Measurements from ENCODE around the gene TOLLIP. TPM values are rescaled to one million over a fixed set of nuclear protein-coding genes. Genes with fewer than 3 reads are reported as not detected.
"Not testable (repeated sequence)": the region's sequence is repeated elsewhere in the genome, so short reads cannot be mapped to it uniquely, and the experiment has no call there.

Gene TOLLIP
- polyA plus RNA-seq, 1 donor from 2014 or later: 32.2 TPM

DNA sequence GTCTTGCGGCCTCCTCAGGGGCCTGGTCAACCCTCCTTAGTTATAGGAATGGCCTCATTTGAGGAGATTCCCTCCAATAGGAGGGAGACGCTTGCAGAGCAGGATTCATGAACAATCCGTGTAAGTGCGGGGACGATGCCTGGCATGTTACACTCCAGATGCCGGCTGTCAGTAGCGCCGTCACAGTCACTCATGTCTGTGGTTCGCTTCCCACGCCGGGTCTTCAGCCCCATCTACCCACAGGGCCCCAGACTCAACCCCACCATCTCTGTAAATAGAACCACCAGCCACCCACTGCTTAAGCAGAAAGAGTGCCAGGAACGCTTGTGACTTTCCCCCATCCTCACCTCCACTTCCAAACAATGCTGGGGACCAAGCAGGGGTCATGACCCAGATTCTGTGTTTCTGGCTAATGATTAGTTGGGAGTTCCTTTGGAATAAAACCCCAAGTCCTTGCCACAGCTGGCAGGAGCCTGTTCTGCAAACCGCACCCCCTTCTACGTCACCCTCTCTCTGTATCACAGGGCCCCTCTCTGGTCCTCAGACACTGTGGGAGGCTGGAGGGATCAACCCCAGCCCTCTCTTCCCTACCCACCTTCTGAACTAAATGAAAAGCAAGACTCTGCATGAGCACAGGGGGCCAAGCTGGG is 38.8 kb upstream of the TOLLIP start:
- H3K4me1 Mint-ChIP-seq: peaks cover 0 to 2% (median 2%) of the 10 kb centered on the region in 3 donors
- H3K27ac Mint-ChIP-seq: no peak overlapping the region
- no peaks in the 10 kb centered on the region for H3K9me3 Mint-ChIP-seq

DNA sequence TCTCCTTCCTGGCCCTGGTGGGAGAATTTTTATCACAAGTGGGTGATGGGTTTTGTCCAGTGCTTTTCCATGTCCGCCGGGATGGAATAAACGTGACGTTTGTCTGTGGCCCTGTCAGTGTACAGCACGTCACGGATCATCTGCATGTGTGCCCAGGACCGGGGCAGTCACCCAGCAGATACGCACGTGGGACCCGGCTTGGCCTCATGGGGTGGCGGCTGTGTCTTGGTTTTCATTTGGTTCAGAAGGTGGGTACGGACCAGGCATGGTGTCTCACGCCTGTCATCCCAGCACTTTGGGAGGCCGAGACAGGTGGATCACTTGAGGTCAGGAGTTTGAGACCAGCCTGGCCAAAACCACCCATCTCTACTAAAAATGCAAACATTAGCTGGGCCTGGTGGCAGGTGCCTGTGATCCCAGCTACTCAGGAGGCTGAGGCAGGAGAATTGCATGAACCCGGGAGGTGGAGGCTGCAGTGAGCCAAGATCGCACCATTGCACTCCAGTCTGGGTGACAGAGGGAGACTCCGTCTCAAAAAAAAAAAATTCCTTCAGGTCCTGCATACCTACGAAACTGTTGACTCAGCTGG is 38.1 kb upstream of the TOLLIP start:
- H3K4me3 Mint-ChIP-seq, H3K27me3 Mint-ChIP-seq, H3K36me3 Mint-ChIP-seq, H3K9me3 Mint-ChIP-seq, H3K4me1 Mint-ChIP-seq, H3K27ac Mint-ChIP-seq: not testable (repeated sequence)

More for the DNA sequence above, 38.8 kb upstream of the TOLLIP start:
- Mint-ChIP-seq H3K27me3 (peaks cover 3% of the 10 kb centered on the region), H3K4me3 (no peak overlapping the region), H3K36me3 (no peaks in the 10 kb centered on the region)

DNA sequence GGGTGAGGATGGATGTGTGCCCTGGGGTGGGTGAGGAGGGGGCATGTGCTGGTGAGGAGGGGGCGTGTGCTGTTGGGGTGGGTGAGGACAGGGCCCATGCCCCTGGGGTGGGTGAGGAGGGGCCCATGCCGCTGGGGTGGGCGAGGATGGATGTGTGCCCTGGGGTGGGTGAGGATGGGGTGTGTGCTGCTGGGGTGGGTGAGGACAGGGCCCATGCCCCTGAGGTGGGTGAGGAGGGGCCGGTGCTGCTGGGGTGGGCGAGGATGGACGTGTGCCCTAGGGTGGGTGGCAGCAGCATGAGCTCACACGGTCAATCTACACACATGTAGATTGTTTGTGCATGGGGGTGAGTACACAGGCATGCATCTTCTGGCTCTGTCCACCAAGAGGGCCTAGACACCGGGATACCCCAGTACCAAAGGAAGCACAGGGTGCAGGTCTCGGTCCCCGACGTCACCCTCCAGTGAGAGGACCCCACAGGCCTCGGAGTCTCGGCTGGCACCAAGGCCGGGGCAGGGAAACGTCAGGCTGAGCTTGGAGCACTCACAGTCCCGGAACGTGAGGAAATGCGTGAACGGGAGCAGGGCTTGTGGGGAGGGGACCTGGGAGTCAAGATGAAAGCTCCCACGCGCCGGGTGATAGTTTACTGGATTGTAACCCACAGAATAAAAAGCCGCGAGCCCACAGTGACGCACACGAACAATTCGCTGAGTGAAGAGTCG is 37.4 kb upstream of the TOLLIP start:
- H3K27me3 Mint-ChIP-seq: no peaks in the 10 kb centered on the region
- peaks cover 0 to 2% (median 0%) of the 10 kb centered on the region in 3 donors for H3K4me1 Mint-ChIP-seq
- H3K9me3 Mint-ChIP-seq: no peaks in the 10 kb centered on the region
- no peaks in the 10 kb centered on the region for H3K36me3 Mint-ChIP-seq
- H3K27ac Mint-ChIP-seq: no peak overlapping the region
- no peak overlapping the region for H3K4me3 Mint-ChIP-seq

DNA sequence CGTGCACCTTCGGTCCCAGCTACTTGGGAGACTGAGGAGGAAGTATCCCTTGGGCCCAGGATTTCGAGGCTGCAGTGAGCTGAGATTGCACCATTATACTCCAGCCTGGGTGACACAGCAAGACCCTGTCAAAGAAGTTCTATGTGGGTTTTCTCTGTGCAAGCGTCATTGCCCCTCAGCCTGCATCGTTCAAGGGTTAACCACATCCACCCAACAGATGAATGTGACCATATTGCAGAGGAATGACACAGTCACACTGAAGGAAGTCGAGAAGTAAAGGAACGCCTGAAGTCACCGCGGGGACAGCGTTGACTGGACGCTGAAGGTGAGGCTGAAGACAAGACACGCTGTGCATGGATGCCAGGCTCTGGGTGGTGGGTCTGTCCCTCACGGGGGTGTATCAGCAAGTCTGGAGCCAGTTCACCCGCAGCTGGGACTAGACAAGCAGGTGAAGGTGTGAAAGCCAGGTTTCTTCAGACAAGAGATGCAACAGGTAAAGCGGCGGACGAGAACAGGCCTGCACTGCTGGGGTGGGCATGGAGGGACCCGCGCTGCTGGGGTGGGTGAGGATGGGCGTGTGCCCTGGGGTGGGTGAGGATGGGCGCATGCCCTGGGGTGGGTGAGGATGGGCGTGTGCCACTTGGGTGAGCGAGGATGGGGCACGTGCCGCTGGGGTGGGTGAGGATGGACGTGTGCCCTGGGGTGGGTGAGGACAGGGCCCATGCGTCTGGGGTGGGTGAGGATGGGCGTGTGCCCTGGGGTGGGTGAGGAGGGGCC is 36.5 kb upstream of the TOLLIP start:
- Mint-ChIP-seq H3K36me3 (no peaks in the 10 kb centered on the region), H3K4me3 (no peak overlapping the region), H3K27me3 (no peaks in the 10 kb centered on the region), H3K4me1 (peaks cover 0 to 2% (median 0%) of the 10 kb centered on the region in 3 donors), H3K9me3 (no peaks in the 10 kb centered on the region), H3K27ac (no peak overlapping the region)

DNA sequence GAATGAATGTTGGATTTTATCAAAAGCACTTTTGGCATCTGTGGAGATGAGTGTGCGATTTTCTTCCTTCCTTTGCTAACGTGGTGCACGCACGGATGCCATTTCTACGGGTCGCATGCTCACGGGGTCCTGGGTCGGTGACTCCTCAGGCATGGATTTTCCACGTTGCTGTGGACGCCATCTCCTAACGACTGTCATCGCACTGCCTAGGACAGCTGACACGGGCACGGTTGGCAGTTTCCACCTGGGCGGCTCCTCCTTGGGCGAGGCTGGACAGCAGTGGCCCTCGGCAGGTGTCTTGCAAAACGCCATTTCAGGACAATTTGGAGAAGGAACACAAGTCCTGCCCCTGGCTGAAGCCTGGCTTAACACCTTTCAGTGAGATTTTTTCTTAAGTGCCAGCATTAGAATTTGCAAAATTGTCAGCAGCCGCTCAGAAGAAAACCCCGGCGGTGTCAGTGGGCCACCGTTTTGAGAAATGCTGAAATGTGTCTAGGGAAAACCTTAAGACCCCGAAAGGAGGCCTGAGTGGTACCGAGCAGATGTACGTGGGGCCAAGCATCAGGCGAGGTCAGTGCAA is 34.7 kb upstream of the TOLLIP start:
- peaks cover 0 to 2% (median 0%) of the 10 kb centered on the region in 3 donors for H3K4me1 Mint-ChIP-seq
- H3K9me3 Mint-ChIP-seq: no peaks in the 10 kb centered on the region
- H3K27ac Mint-ChIP-seq: no peak overlapping the region
- H3K27me3 Mint-ChIP-seq: no peaks in the 10 kb centered on the region
- H3K4me3 Mint-ChIP-seq: no peak overlapping the region
- no peaks in the 10 kb centered on the region for H3K36me3 Mint-ChIP-seq

DNA sequence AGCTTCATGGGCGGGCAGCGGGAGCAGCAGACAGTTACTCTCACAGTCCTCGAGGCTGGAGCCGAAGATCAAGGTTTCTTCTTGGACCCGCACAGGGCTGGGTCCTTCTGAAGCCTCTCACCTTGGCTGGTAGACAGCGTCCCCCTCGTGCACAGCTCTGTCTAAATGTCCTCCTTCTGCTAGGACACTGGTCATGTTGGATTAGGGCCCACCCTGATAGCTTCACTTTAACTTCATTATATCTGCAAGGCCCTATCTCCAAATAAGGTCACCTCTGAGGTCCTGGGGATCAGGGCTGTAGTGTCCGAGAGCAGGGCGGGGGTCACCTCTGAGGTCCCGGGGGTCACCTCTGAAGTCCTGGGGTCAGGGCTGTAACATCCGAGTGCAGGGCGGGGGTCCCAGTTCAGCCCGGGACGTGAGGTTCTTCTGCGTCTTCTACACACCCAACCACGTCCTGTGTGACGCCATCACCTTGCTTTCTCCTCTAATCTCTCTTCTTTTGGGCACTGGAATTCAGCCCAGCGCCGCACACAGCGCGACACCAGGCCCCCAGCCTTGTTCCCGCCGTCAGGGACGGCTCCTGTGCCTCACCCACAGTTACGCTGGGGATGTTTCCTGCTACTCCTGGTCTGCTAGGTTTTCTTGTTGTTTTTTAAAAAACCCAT is 34.1 kb upstream of the TOLLIP start:
- Mint-ChIP-seq H3K27me3 (no peaks in the 10 kb centered on the region), H3K27ac (no peak overlapping the region), H3K9me3 (no peaks in the 10 kb centered on the region), H3K4me3 (no peak overlapping the region), H3K36me3 (no peaks in the 10 kb centered on the region), H3K4me1 (no peaks in the 10 kb centered on the region)

DNA sequence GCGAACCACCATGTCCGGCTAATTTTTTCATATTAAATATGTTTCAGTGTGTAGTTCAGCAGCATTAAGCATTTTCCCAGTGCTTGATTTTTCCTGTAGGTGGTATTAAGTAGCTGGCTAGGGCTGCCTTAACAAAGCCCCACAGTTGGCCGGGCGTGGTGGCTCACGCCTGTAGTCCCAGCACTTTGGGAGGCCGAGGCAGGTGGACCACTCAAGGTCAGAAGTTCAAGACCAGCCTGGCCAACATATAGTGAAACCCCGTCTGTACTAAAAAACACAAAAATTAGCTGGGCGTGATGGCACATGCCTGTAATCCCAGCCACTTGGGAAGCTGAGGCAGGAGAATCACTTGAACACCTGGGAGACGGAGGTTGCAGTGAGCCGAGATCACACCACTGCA is 33.5 kb upstream of the TOLLIP start:
- H3K4me1 Mint-ChIP-seq: peaks cover 0 to 4% (median 0%) of the 10 kb centered on the region in 3 donors
- no peak overlapping the region for H3K4me3 Mint-ChIP-seq
- H3K9me3 Mint-ChIP-seq: no peaks in the 10 kb centered on the region
- no peaks in the 10 kb centered on the region for H3K36me3 Mint-ChIP-seq
- no peak overlapping the region for H3K27ac Mint-ChIP-seq
- no peaks in the 10 kb centered on the region for H3K27me3 Mint-ChIP-seq

DNA sequence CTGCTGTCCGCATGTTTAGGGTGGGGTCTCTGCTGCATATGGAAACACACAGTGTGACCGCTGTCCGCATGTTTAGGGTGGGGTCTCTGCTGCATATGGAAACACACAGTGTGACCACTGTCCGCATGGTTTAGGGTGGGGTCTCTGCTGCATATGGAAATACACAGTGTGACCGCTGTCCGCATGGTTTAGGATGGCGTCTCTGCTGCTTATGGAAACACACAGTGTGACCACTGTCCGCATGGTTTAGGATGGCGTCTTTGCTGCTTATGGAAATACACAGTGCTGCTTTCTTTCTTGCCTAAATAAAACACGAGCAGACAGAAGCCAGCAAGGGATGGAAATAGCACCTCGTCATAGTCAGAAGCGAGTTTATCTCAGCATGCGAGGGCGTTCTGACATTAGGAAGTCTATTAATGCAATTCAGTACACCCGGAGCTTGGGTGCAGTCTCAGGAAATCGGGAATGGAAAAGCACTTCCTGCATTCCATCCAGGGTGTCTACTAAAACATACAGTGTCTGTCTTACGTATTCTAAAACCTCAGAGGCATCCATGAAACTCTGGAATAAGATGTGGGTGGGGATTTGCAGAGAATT is 32.6 kb upstream of the TOLLIP start:
- H3K4me1 Mint-ChIP-seq: peaks cover 0 to 7% (median 0%) of the 10 kb centered on the region in 3 donors
- no peaks in the 10 kb centered on the region for H3K9me3 Mint-ChIP-seq
- H3K4me3 Mint-ChIP-seq: no peak overlapping the region
- no peaks in the 10 kb centered on the region for H3K36me3 Mint-ChIP-seq
- no peaks in the 10 kb centered on the region for H3K27me3 Mint-ChIP-seq
- H3K27ac Mint-ChIP-seq: no peak overlapping the region

DNA sequence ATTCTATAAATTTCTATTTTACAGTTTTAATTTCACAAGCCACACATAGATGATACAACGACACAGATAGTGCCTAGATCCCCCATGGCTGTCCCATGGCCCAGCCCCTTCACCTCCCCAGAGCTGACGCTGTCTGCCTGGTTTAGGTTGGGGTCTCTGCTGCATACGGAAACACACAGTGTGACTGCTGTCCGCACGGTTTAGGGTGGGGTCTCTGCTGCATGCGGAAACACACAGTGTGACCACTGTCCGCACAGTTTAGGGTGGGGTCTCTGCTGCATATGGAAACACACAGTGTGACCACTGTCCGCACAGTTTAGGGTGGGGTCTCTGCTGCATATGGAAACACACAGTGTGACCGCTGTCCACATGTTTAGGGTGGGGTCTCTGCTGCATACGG is 31.8 kb upstream of the TOLLIP start:
- not testable (repeated sequence) for H3K36me3 Mint-ChIP-seq, H3K27ac Mint-ChIP-seq, H3K4me3 Mint-ChIP-seq, H3K27me3 Mint-ChIP-seq, H3K4me1 Mint-ChIP-seq, H3K9me3 Mint-ChIP-seq

DNA sequence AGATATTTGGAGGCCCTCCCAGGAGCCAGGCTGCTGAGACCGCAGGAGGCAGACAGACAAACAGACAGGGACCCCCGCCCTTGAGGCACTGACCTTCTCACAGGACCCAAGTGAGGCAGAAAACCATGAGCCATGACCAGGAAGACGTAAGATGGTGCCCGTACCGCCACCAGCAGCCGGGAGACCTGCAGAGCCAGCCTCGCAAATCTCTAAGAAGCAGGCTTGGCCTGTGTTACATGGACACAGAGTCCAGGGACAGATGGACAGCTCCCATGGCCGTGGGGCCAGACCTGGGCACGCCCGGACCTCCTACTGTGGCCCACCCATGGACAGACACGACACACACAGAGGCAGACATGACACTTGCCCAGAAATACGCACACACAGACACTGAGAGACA is 30.7 kb upstream of the TOLLIP start:
- H3K27me3 Mint-ChIP-seq: peaks cover 2% of the 10 kb centered on the region
- no peaks in the 10 kb centered on the region for H3K36me3 Mint-ChIP-seq
- peaks cover 5 to 12% (median 6%) of the 10 kb centered on the region in 3 donors for H3K4me1 Mint-ChIP-seq
- no peak overlapping the region for H3K27ac Mint-ChIP-seq
- no peak overlapping the region for H3K4me3 Mint-ChIP-seq
- H3K9me3 Mint-ChIP-seq: no peaks in the 10 kb centered on the region

DNA sequence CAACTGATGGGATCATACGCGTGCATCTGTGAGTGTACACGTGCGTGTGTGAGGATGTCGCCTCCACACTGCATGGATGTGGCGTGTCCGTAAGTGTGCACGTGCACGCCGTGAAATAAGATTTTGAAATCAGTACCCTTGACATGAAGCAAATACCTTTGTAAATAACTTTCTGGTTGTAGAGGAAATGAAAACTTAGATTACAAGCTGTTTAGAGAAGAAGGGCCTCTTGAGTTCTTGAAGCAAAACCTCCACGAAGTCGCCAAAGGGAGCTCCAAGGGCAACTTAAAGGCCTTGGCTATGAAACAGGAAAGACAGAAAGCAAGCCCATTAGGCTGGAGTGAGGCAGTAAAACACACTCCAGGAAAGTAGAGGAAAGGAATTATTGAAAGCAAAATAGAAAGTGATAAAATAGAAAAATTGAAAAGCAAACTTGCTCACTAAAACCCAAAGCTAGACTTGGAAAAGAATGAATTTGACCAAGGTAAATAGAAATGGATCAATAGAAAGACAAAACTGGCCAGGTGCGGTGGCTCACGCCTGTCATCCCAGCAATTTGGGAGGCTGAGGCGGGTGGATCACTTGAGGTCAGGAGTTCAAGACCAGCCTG is 29.7 kb upstream of the TOLLIP start:
- Mint-ChIP-seq H3K36me3 (peaks cover 2% of the 10 kb centered on the region), H3K4me3 (no peak overlapping the region), H3K9me3 (no peaks in the 10 kb centered on the region), H3K27me3 (peaks cover 2% of the 10 kb centered on the region), H3K4me1 (peaks cover 5 to 16% (median 6%) of the 10 kb centered on the region in 3 donors), H3K27ac (no peak overlapping the region)

DNA sequence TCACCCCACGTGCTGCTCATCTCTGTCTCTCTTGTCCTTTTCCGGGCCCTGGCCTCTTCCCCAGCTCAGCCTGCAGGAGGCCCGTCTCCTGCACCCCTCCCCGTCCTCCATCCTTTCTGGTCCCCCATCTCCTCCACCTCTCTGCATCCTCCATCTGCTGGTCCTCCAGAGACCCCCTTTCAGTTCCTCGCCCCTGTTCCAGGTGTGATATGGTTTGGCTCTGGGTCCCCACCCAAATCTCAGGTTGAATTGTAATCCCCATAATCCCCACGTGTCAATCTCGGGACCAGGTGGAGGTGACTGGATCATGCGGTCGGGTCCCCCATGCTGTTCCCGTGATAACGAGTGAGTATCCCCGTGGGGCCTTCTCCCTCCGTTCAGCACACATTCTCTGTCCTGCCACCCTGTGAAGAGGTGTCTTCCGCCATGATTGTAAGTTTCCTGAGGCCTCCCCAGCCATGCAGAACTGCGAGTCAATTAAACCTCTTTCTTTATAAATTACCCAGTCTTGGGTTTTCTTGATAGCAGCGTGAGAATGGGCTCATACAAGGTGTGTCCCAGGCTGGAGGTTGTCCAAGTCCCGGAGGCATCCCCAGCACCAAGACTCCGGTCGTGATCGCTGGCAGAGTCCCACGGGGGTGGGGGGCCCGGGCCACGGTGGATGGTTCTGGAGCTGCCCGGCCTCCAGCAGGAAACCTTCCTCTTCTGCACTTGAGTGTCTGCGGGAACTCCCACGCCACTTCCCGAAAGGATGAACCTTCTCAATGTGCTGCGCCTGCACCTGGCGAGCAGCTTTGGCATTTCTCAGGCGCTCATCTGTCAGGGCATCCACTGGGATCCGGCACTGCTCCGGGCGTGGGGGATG is 29.0 kb upstream of the TOLLIP start:
- Mint-ChIP-seq H3K4me1 (peaks cover 5 to 16% (median 6%) of the 10 kb centered on the region in 3 donors), H3K9me3 (peaks cover 0 to 2% (median 0%) of the 10 kb centered on the region in 3 donors), H3K4me3 (peak overlapping the region in 2 of 4 donors; percentile 55 to 79), H3K27ac (peak overlapping the region in 2 of 3 donors; percentile 65 to 76), H3K27me3 (peaks cover 2% of the 10 kb centered on the region), H3K36me3 (peaks cover 2% of the 10 kb centered on the region)

DNA sequence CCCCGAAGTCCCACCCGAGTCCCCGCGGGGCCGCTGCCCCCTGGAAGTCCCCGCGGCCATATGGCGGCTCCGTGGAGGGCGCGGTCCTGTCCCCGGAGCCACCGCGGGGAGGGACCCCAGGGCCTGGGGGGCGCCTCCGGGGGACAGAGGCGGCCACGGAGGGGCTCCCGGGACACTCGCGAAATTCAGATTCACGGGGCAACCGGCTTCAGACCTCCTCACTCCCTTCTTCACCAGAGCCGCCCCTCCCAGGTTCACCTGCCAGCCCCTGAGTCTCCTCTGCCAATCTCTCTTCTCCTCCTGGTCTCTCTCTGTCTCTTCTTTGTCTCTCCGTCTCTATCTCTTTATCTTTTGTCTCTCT is 28.2 kb upstream of the TOLLIP start:
- Mint-ChIP-seq H3K4me1 (peaks cover 5 to 16% (median 6%) of the 10 kb centered on the region in 3 donors), H3K4me3 (peak overlapping the region in 2 of 4 donors; percentile 24 to 80), H3K27me3 (peaks cover 2% of the 10 kb centered on the region), H3K9me3 (peaks cover 0 to 2% (median 0%) of the 10 kb centered on the region in 3 donors), H3K36me3 (peaks cover 2% of the 10 kb centered on the region), H3K27ac (peak overlapping the region in 1 of 3 donors; percentile 76)

Data from IgD-negative memory B cell (primary cell).